GM19468 (cell line): Measurements from ENCODE around the gene PUM2.

Source experiments
- ATAC-seq: cut with Tn5 transposase; IDR thresholded peaks from one replicate; pipeline ENCODE4 v1.9.1; 2021; ENCODE audit warnings: mild to moderate bottlenecking, moderate library complexity, moderate number of reproducible peaks; ENCODE audit not compliant: unreplicated experiment; ENCODE audit errors: extremely low read depth

PUM2 gene

GRCh38 chr2:20207051-20207450 lies 143.6 kb downstream of the PUM2 start:
- ATAC-seq: peak; percentile 21

GRCh38 chr2:20205915-20206524 lies 144.6 kb downstream of the PUM2 start:
- no peak for ATAC-seq

DNA sequence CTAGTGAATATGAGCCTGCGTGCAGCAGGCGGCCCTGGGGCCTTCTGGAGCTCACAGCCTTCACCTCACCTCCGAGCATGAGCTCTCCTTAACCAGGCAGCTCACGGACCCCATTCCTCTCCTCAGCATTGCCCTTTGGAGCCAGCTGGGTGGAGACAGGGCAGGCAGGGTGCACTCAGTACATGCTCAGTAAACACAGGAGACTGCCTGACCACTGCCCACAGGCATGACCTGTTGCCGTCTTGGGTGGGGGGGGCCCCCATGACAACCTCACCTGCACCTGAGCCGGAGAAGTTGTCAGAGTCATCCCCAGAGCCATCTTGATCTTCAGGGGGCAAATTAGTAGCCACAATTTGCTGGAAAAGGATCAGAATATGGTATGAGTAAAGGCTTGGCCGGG lies 145.6 kb downstream of the PUM2 start:
- no peak for ATAC-seq

- ATAC-seq: no peak
Observed at GRCh38 chr2:20203521-20204225, 147.0 kb downstream of the PUM2 start.

GRCh38 chr2:20203072-20203471 lies 147.6 kb downstream of the PUM2 start:
- ATAC-seq: no peak

DNA sequence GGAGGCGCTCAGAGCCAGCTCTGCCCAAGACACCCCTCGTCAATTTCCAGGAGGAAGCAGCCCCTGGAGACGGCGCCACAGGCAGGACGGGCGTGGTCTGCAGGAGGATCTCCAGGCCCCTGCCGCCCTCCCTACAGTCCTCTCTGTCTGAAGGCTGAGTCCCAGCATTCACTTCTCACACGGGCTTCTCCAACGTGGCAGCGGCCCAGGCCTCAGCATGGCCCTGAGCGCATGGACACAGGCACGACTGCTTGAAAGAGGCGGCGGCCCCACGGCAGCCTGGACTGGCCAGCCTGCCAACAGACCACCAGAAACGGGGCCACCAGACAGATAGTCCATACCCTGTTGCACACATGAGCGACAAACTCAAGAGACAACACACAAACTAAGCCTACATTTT lies 149.0 kb downstream of the PUM2 start:
- no peak for ATAC-seq

DNA sequence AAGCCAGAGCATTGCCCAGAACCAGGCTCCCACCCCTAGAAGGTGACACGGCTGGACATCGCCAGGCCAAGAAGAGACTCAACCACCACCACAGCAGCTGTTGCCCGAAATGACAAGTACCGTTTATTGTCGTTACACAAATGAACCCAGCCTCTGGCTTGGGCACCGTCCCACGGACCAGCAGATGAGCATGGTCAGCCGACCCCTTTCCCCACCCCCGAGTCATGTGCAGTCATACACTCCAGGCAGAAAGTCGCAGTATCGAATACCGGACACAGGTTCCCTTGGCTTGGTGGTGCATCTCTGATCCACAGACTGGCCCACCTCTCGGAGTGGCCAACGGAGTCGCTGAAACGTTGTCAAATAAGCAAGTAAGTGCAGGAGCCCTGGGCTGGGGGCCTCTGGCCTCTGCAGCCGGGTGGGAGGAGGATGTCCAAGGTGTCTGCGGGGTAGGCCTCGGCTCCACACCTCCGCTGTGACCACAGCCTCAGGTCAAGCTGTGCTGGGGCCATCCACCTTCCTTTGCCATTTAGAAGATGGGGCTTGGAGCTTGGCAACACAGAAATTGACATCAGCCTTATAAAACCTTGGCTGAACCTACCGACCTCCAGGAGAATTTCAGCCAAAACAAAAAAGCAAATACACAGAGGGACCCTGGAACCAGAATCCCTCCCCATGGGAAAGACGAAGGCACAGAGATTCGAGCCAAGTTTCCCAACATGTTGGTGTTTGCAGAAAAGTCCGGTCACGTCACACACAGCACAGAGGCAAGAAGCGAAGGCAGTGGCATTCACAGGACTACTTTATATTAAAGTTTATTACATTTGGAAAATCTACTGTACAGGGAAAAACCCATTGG lies 149.7 kb downstream of the PUM2 start:
- no peak for ATAC-seq

DNA sequence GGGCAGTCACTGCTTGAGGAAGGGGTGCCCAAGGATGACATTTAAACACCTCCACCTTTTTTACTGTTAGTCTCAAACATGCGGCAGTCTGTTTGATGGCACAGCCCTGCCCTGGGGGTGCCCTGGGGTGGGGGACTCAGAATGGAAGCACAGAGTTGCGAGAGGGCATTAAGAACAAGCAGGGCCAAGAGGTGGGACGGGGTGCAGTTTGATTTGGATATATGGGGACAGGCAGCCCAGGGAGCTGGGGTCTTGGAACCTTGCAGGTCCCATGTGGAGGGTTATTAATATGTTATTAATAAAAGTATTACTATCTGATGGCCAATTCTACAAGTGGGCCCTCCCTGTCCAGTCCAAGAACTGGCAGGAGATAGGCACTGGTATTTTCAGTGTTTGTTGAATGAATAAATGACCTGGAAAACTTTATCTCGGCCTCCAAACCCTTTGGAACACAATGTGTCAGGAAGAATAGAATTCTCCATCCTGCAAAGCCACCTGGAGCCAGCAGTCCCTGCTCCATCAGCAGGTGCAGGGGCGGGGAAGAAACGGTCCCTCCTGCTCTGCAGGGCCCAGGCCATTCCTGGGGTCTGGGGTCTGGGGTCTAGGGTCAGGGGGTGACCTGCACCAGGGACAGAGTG lies 150.9 kb downstream of the PUM2 start:
- no peak for ATAC-seq

DNA sequence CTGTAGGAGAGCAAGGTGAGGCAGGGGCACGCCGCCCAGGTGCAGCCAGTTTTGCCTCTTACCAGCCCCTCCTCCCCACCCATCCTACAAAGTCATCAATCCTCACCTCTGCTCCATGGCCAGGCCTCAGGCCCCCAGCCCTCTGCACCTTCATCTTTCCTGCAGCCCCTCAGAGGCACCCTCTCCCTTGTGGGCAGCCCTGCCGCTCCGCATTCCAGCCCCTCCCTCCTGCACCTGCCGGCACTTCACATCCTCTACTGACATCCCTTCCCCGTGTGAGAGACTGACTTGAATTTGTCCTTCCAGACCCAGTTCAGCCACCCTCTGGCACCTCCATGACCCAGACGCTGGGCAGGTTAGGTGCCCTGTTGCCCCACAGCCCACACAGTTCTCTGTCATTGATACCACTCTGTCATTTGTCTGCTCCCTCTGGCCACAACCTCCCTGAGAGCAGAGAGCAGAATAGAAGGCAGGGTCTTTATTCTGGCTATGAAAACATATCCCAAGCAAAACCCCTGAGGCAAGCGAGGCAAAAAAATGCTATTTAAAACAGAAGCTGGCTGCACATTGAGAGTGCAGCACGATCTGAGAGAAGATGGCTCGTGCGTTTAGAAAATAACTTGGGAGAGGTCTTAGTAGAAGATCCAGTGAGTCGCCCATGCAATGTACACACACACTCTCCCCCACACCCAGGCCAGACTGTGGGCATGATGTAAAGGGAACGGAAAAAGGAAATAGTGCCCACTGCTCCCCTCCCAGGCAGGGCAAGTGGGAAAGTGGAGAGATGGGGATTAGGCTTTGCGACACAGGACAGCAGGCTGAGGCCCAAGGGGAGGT lies 151.6 kb downstream of the PUM2 start:
- no peak for ATAC-seq
